Neuronal stem cell (in vitro differentiated cells): ENCODE data around the gene KMT2C.

Experiments
- DNase-seq: peaks from one replicate; pipeline ENCODE4 v3.0.0-alpha.2; 2013; ENCODE audit warnings: low spot score
- H2AFZ ChIP-seq: one replicate; pipeline ENCODE4 v1.6.1; 2013; ENCODE audit warnings: mild to moderate bottlenecking, low read length, inconsistent platforms
- H2AK5ac ChIP-seq: 2 replicates; pipeline ENCODE4 v1.6.1; 2013; ENCODE audit warnings: low read depth, mild to moderate bottlenecking, inconsistent platforms, low read length, moderate library complexity, mixed read lengths
- H2BK120ac ChIP-seq: 2 replicates; pipeline ENCODE4 v1.6.1; 2013; ENCODE audit warnings: low read depth, mild to moderate bottlenecking, inconsistent platforms, low read length, moderate library complexity, mixed read lengths
- H2BK12ac ChIP-seq: one replicate; pipeline ENCODE4 v1.6.1; 2013; ENCODE audit warnings: low read length, inconsistent platforms
- H2BK15ac ChIP-seq: 2 replicates; pipeline ENCODE4 v1.6.1; 2013; ENCODE audit warnings: mild to moderate bottlenecking, low read length, inconsistent platforms, mixed read lengths
- H2BK5ac ChIP-seq: one replicate; pipeline ENCODE4 v1.6.1; 2013; ENCODE audit warnings: inconsistent platforms, mild to moderate bottlenecking, low read length, moderate library complexity
- H3K14ac ChIP-seq: one replicate; pipeline ENCODE4 v1.6.1; 2013; ENCODE audit warnings: low read length, inconsistent platforms
- H3K18ac ChIP-seq: 2 replicates; pipeline ENCODE4 v1.6.1; 2013; ENCODE audit warnings: low read length, inconsistent platforms
- H3K23ac ChIP-seq: 2 replicates; pipeline ENCODE4 v1.6.1; 2013; ENCODE audit warnings: low read depth, mild to moderate bottlenecking, mixed read lengths, low read length, inconsistent platforms; ENCODE audit not compliant: poor library complexity
- H3K27ac ChIP-seq: replicated peaks from 3 replicates; pipeline ENCODE4 v1.5.1; 2013; ENCODE audit warnings: low read length, inconsistent platforms
- H3K27me3 ChIP-seq, 3 experiments: 2 replicates each; pipeline ENCODE4 v1.6.1; 2013; ENCODE audit warnings: low read length in 3 of 3, mild to moderate bottlenecking in 2 of 3, inconsistent platforms in 1 of 3, low read depth in 1 of 3, mixed read lengths in 1 of 3, moderate library complexity in 1 of 3; ENCODE audit not compliant: control insufficient read depth in 3 of 3, insufficient read depth in 3 of 3
- H3K36me3 ChIP-seq, 2 donors: replicated peaks in 1 of 2; 2 replicates each; pipeline ENCODE4 v1.6.1; 2013; ENCODE audit warnings: low read length in 2 of 2; ENCODE audit not compliant: control insufficient read depth in 2 of 2, insufficient read depth in 2 of 2
- H3K4ac ChIP-seq: 2 replicates; pipeline ENCODE4 v1.6.1; 2013; ENCODE audit warnings: inconsistent platforms, mild to moderate bottlenecking, low read length, moderate library complexity
- H3K4me1 ChIP-seq, 2 donors: 1 replicate in 1 of 2; 2 replicates in 1 of 2; pipeline ENCODE4 v1.6.1; 2013; ENCODE audit warnings: low read length in 2 of 2, low read depth in 1 of 2; ENCODE audit not compliant: control insufficient read depth in 2 of 2, insufficient read depth in 1 of 2
- H3K4me2 ChIP-seq: one replicate; pipeline ENCODE4 v1.6.1; 2013; ENCODE audit warnings: mild to moderate bottlenecking, low read length, inconsistent platforms; ENCODE audit not compliant: insufficient read depth, poor library complexity, severe bottlenecking
- H3K4me3 ChIP-seq, 2 donors: 2 replicates each; pipeline ENCODE4 v1.5.1; 2013; ENCODE audit warnings: low read length in 2 of 2, mild to moderate bottlenecking in 2 of 2, inconsistent platforms in 1 of 2, moderate library complexity in 1 of 2
- H3K79me1 ChIP-seq: one replicate; pipeline ENCODE4 v1.6.1; 2013; ENCODE audit warnings: low read depth, mild to moderate bottlenecking, inconsistent platforms, low read length, moderate library complexity
- H3K9ac ChIP-seq: one replicate; pipeline ENCODE4 v1.6.1; 2013; ENCODE audit warnings: mild to moderate bottlenecking, low read depth, low read length, inconsistent platforms; ENCODE audit not compliant: poor library complexity
- H3K9me3 ChIP-seq, 2 donors: replicated peaks in 1 of 2; 2 replicates each; pipeline versions ENCODE3 to v1.6.1; 2013; ENCODE audit warnings: low read length in 2 of 2, mild to moderate bottlenecking in 2 of 2, inconsistent platforms in 1 of 2, low read depth in 1 of 2, mixed read lengths in 1 of 2, moderate library complexity in 1 of 2; ENCODE audit not compliant: control insufficient read depth in 2 of 2, insufficient read depth in 1 of 2
- H4K8ac ChIP-seq: one replicate; pipeline ENCODE4 v1.6.1; 2013; ENCODE audit warnings: low read depth, mild to moderate bottlenecking, inconsistent platforms, low read length, moderate library complexity
- H4K91ac ChIP-seq: one replicate; pipeline ENCODE4 v1.6.1; 2013; ENCODE audit warnings: low read length, low read depth, mild to moderate bottlenecking, inconsistent platforms; ENCODE audit not compliant: poor library complexity
- WGBS, 2 donors: extraction: QIAGEN DNeasy Blood & Tissue Kit; methylation state at CpG; one replicate each; pipeline ENCODE4 v1.1.7; 2013; ENCODE audit warnings: missing lambda C conversion rate in 2 of 2, mixed read lengths in 1 of 2; ENCODE audit not compliant: insufficient read length in 2 of 2, insufficient replicate concordance in 1 of 2; ENCODE audit errors: extremely low coverage in 2 of 2; 5-methylcytosine and 5-hydroxymethylcytosine counted together

The KMT2C gene

GRCh38 chr7:152340161-152340560 lies 95.6 kb downstream of the KMT2C start:
- no peak overlapping the region for H3K9ac ChIP-seq
- H3K23ac ChIP-seq = no peak overlapping the region
- H3K79me1 ChIP-seq = no peaks in the 10 kb centered on the region
- H4K91ac ChIP-seq = no peak overlapping the region
- WGBS, 2 donors = no CpG with 5 or more reads among the region's 1 CpG
- H2BK12ac ChIP-seq = no peak overlapping the region
- no peak overlapping the region for H3K4ac ChIP-seq
- no peaks in the 10 kb centered on the region for H3K9me3 ChIP-seq
- no peaks in the 10 kb centered on the region for H3K4me1 ChIP-seq
- H2AK5ac ChIP-seq = no peak overlapping the region
- no peak overlapping the region for H2BK5ac ChIP-seq
- no peak overlapping the region for H2BK15ac ChIP-seq
- no peak overlapping the region for H2BK120ac ChIP-seq
- no peak for DNase-seq
- H3K4me2 ChIP-seq = no peak overlapping the region
- H4K8ac ChIP-seq = no peak overlapping the region
- H3K14ac ChIP-seq = no peak overlapping the region
- no peaks in the 10 kb centered on the region for H3K27me3 ChIP-seq
- H2AFZ ChIP-seq = no peak overlapping the region
- H3K4me3 ChIP-seq = no peak overlapping the region
- no peak overlapping the region for H3K18ac ChIP-seq
- no peak overlapping the region for H3K27ac ChIP-seq
- H3K36me3 ChIP-seq = peaks cover 0 to 1% of the 10 kb centered on the region in 2 donors

- no peak overlapping the region for H4K8ac ChIP-seq
- WGBS, 2 donors = no CpG with 5 or more reads among the region's 2 CpGs
Measured at GRCh38 chr7:152338561-152338960, 97.2 kb downstream of the KMT2C start.

GRCh38 chr7:152336754-152337368 lies 98.9 kb downstream of the KMT2C start:
- no peak overlapping the region for H3K23ac ChIP-seq

More at GRCh38 chr7:152338561-152338960, 97.2 kb downstream of the KMT2C start:
- no peaks in the 10 kb centered on the region for H3K36me3 ChIP-seq
- H2AFZ ChIP-seq = no peak overlapping the region
- no peak overlapping the region for H2BK12ac ChIP-seq
- no peak overlapping the region for H2BK15ac ChIP-seq
- no peak overlapping the region for H3K4ac ChIP-seq
- no peak overlapping the region for H4K91ac ChIP-seq
- H3K9me3 ChIP-seq = no peaks in the 10 kb centered on the region
- no peak overlapping the region for H3K4me3 ChIP-seq
- no peak overlapping the region for H3K4me2 ChIP-seq
- no peak overlapping the region for H2AK5ac ChIP-seq
- H2BK120ac ChIP-seq = no peak overlapping the region
- H3K18ac ChIP-seq = no peak overlapping the region
- H3K27me3 ChIP-seq = no peaks in the 10 kb centered on the region
- H3K9ac ChIP-seq = no peak overlapping the region
- DNase-seq = no peak
- H3K79me1 ChIP-seq = no peaks in the 10 kb centered on the region
- H3K27ac ChIP-seq = no peak overlapping the region
- H3K23ac ChIP-seq = no peak overlapping the region
- H2BK5ac ChIP-seq = no peak overlapping the region
- H3K4me1 ChIP-seq = no peaks in the 10 kb centered on the region
- H3K14ac ChIP-seq = no peak overlapping the region

GRCh38 chr7:152335900-152336571 lies 99.8 kb downstream of the KMT2C start:
- no peak overlapping the region for H4K91ac ChIP-seq
- no peak overlapping the region for H3K4ac ChIP-seq
- H3K79me1 ChIP-seq = peaks cover 2% of the 10 kb centered on the region
- H3K14ac ChIP-seq = no peak overlapping the region
- no peak overlapping the region for H3K4me2 ChIP-seq
- no peak overlapping the region for H2AK5ac ChIP-seq
- H4K8ac ChIP-seq = no peak overlapping the region
- H3K18ac ChIP-seq = no peak overlapping the region
- no CpG with 5 or more reads among the region's 2 CpGs for WGBS, 2 donors
- H3K4me1 ChIP-seq = no peaks in the 10 kb centered on the region
- H3K9me3 ChIP-seq = no peaks in the 10 kb centered on the region
- no peaks in the 10 kb centered on the region for H3K36me3 ChIP-seq
- H2AFZ ChIP-seq = no peak overlapping the region
- H3K9ac ChIP-seq = no peak overlapping the region
- no peaks in the 10 kb centered on the region for H3K27me3 ChIP-seq
- H3K23ac ChIP-seq = no peak overlapping the region
- no peak overlapping the region for H2BK5ac ChIP-seq
- DNase-seq = no peak
- no peak overlapping the region for H3K27ac ChIP-seq
- H2BK12ac ChIP-seq = no peak overlapping the region
- no peak overlapping the region for H2BK15ac ChIP-seq
- no peak overlapping the region for H2BK120ac ChIP-seq
- H3K4me3 ChIP-seq = no peak overlapping the region

More at GRCh38 chr7:152336754-152337368, 98.9 kb downstream of the KMT2C start:
- peak; percentile 6 for DNase-seq
- Histone ChIP-seq H2AFZ (no peak overlapping the region), H3K14ac (no peak overlapping the region), H2BK15ac (no peak overlapping the region), H4K91ac (no peak overlapping the region), H2BK120ac (no peak overlapping the region), H4K8ac (no peak overlapping the region), H3K4me3 (no peak overlapping the region), H3K27me3 (no peaks in the 10 kb centered on the region), H3K4me2 (no peak overlapping the region), H3K79me1 (peaks cover 2% of the 10 kb centered on the region), H3K9ac (no peak overlapping the region), H2BK5ac (no peak overlapping the region), H3K4ac (no peak overlapping the region), H3K27ac (no peak overlapping the region), H3K4me1 (no peaks in the 10 kb centered on the region), H2BK12ac (no peak overlapping the region), H3K9me3 (no peaks in the 10 kb centered on the region), H3K18ac (no peak overlapping the region), H3K36me3 (no peaks in the 10 kb centered on the region), H2AK5ac (no peak overlapping the region)
- WGBS, 2 donors = no CpG with 5 or more reads among the region's 4 CpGs
